C4-2B (cell line): Measurements from ENCODE around the gene ROBO3.
A peak's percentile ranks its signal among the peaks of the same experiment; 100 is the strongest.

ENCODE experiments used
- H3K27ac ChIP-seq: fragments of 450-650 bp; 2 replicates; pipeline ENCODE4 v1.5.1; 2017
- CTCF ChIP-seq: fragments of 450-650 bp; conservative IDR thresholded peaks from 2 replicates; pipeline ENCODE4 v1.5.1; 2017; ENCODE audit warnings: mild to moderate bottlenecking
- ZFX ChIP-seq: fragments of 450-650 bp; IDR thresholded peaks from 2 replicates; pipeline ENCODE4 v1.6.1; 2017

Gene ROBO3

GRCh38 chr11:124869856-124870387, 4.7 kb downstream of the ROBO3 start:
- no peak overlapping the region for H3K27ac ChIP-seq
- no peak for TF ChIP-seq ZFX

- TF ChIP-seq ZFX = no peak
- TF ChIP-seq CTCF = no peak
- no peak overlapping the region for H3K27ac ChIP-seq
Observed at GRCh38 chr11:124870430-124870829, 5.2 kb downstream of the ROBO3 start.

DNA sequence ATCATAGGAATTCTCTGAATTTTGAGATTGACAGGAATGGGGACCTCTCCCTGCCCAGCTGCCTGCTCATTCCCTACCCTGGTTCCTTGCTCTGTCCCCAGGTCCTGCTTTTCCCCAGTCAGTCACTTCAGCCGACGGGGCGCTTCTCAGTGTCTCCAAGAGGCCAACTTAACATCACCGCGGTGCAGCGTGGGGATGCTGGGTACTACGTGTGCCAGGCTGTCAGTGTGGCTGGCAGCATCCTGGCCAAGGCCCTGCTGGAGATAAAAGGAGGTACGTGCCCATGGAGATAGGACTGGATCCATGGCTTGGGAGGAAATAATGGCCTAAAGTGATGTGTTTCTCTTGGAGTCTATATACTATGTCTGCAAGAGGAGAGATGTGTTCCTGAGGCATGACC, 7.0 kb downstream of the ROBO3 start:
- no peak overlapping the region for H3K27ac ChIP-seq
- TF ChIP-seq CTCF = no peak
- no peak for TF ChIP-seq ZFX

GRCh38 chr11:124872741-124873140, 7.5 kb downstream of the ROBO3 start:
- TF ChIP-seq ZFX (no peak), CTCF (no peak)
- no peak overlapping the region for H3K27ac ChIP-seq

- no peak overlapping the region for H3K27ac ChIP-seq
- TF ChIP-seq ZFX (no peak), CTCF (no peak)
Observed at GRCh38 chr11:124873951-124874350, 8.7 kb downstream of the ROBO3 start.

- TF ChIP-seq ZFX = no peak
- TF ChIP-seq CTCF = no peak
- H3K27ac ChIP-seq = no peak overlapping the region
Observed at GRCh38 chr11:124874571-124875255, 9.5 kb downstream of the ROBO3 start.

GRCh38 chr11:124875401-124875800, 10.2 kb downstream of the ROBO3 start:
- peak overlapping the region; percentile 77; the same call in 1 of the 2 replicates for H3K27ac ChIP-seq
- TF ChIP-seq CTCF (no peak), ZFX (no peak)
